HepG2 (cell line): ENCODE data around the gene IL16. TPM values are rescaled to one million over a fixed set of nuclear protein-coding genes. Genes with fewer than 3 reads are reported as not detected.

ENCODE experiments used
- ATAC-seq: fragments of 200-7000 bp; cut with Tn5 transposase; 3 replicates; pipeline ENCODE4 v1.9.1; 2020; ENCODE audit warnings: mild to moderate bottlenecking, moderate library complexity
- BruUV-seq: library from RNA; stranded (reverse); fragments of 400-500 nt; replicated peaks from 2 replicates; lab custom pipeline; 2021; lab: Mats Ljungman, UMichigan
- CTCF ChIA-PET: fragments of 300-600 bp; formaldehyde crosslinking; extraction: SDS; loops from one replicate; lab custom pipeline; 2021; ENCODE audit warnings: low total read pairs, inconsistent platforms, low intra/inter-chr PET ratio; lab: Yijun Ruan, JAX
- POLR2A ChIA-PET: fragments of 350-600 bp; sonication (Branson Sonifier 250); formaldehyde crosslinking; loops from one replicate; lab custom pipeline; 2020; ENCODE audit warnings: antibody characterized with exemption, inconsistent platforms; lab: Yijun Ruan, JAX
- DNase-seq: peaks from one replicate; pipeline ENCODE4 v3.0.0-alpha.2; 2015; ENCODE audit warnings: low spot score
- FAIRE-seq: peaks from 3 replicates; lab custom pipeline; 2011; peaks lifted over from hg19 to GRCh38; lab: Jason Lieb, UNC
- H2AFZ ChIP-seq: one replicate; pipeline ENCODE4 v1.6.1; 2011; ENCODE audit warnings: low read length, inconsistent platforms
- H3K27ac ChIP-seq: fragments of 300-600 bp; 3 replicates; pipeline ENCODE4 v1.8.0; 2011; ENCODE audit warnings: mixed run types, mild to moderate bottlenecking, mixed read lengths, low read length, inconsistent platforms; ENCODE audit not compliant: insufficient read depth; ENCODE audit errors: extremely low read length
- H3K27me3 ChIP-seq, 2 experiments: fragments of 200-600 bp in 1 of 2; 2 replicates in 1 of 2; 3 replicates in 1 of 2; pipeline versions ENCODE4 v1.6.0 to v1.8.0; 2011; ENCODE audit warnings: low read length in 2 of 2, mild to moderate bottlenecking in 2 of 2, moderate library complexity in 2 of 2, inconsistent platforms in 1 of 2; ENCODE audit not compliant: insufficient read depth in 2 of 2, control insufficient read depth in 1 of 2
- H3K36me3 ChIP-seq, 2 experiments: fragments of 200-600 bp in 1 of 2; replicated peaks in 1 of 2; 2 replicates in 1 of 2; 3 replicates in 1 of 2; pipeline versions ENCODE4 v1.5.1 to v1.8.0; 2011; ENCODE audit warnings: low read length in 2 of 2, inconsistent platforms in 1 of 2; ENCODE audit not compliant: insufficient read depth in 2 of 2, control insufficient read depth in 1 of 2
- H3K4me1 ChIP-seq: 2 replicates; pipeline ENCODE4 v1.5.1; 2012; ENCODE audit warnings: low read length, inconsistent platforms; ENCODE audit not compliant: insufficient read depth
- H3K4me2 ChIP-seq: 2 replicates; pipeline ENCODE4 v1.6.0; 2011; ENCODE audit warnings: low read depth, low read length, inconsistent platforms
- H3K4me3 ChIP-seq, 3 experiments: fragments of 200-600 bp in 1 of 3; sonication (generic), shearing (Covaris generic) in 1 of 3; replicated peaks in 1 of 3; 2 replicates each; pipeline ENCODE4 v1.5.1; 2011 to 2016; ENCODE audit warnings: low read length in 3 of 3, inconsistent platforms in 2 of 3, low read depth in 2 of 3, mild to moderate bottlenecking in 2 of 3, control low read depth in 1 of 3, mixed read lengths in 1 of 3; ENCODE audit not compliant: insufficient read depth in 1 of 3
- H3K79me2 ChIP-seq: one replicate; pipeline ENCODE4 v1.6.1; 2011; ENCODE audit warnings: low read length, inconsistent platforms; ENCODE audit not compliant: insufficient read depth
- H3K9ac ChIP-seq: 2 replicates; pipeline ENCODE4 v1.6.0; 2011; ENCODE audit warnings: mild to moderate bottlenecking, low read depth, low read length, inconsistent platforms; ENCODE audit not compliant: insufficient read depth
- H3K9me3 ChIP-seq: 2 replicates; pipeline ENCODE4 v1.5.1; 2012; ENCODE audit warnings: mild to moderate bottlenecking, low read length
- H4K20me1 ChIP-seq: 2 replicates; pipeline ENCODE4 v1.6.0; 2011; ENCODE audit warnings: inconsistent platforms, mild to moderate bottlenecking, low read length, moderate library complexity; ENCODE audit not compliant: insufficient read depth
- AGO1 ChIP-seq: fragments of 200-400 bp; formaldehyde crosslinking; IDR thresholded peaks from 2 replicates; pipeline ENCODE4 v1.6.1; 2017; ENCODE audit warnings: mild to moderate bottlenecking, low read depth, low read length, moderate library complexity; ENCODE audit not compliant: poor library complexity, severe bottlenecking
- CC2D1A ChIP-seq: sonication (generic); formaldehyde crosslinking; IDR thresholded peaks from 2 replicates; pipeline ENCODE4 v1.8.1; 2023; ENCODE audit warnings: mild to moderate bottlenecking, missing genetic modification reagents
- ELF1 ChIP-seq: sonication (generic); formaldehyde crosslinking; IDR thresholded peaks from 2 replicates; pipeline ENCODE4 v1.4.0; 2020; ENCODE audit warnings: missing genetic modification reagents
- FOSL2 ChIP-seq: sonication (generic); formaldehyde crosslinking; IDR thresholded peaks from 2 replicates; pipeline ENCODE4 v1.4.0; 2020; ENCODE audit warnings: missing genetic modification reagents
- IRX3 ChIP-seq: sonication (generic); formaldehyde crosslinking; IDR thresholded peaks from 2 replicates; pipeline ENCODE4 v1.8.1; 2023; ENCODE audit warnings: mild to moderate bottlenecking, low read depth, missing genetic modification reagents, borderline replicate concordance
- KAT8 ChIP-seq: IDR thresholded peaks from 2 replicates; pipeline ENCODE4 v1.6.1; 2016; ENCODE audit warnings: missing genetic modification reagents, missing compliant biosample characterization
- KLF6 ChIP-seq: IDR thresholded peaks from 2 replicates; pipeline ENCODE4 v1.8.0; 2016; ENCODE audit warnings: missing biosample characterization, missing genetic modification reagents
- PRDM4 ChIP-seq: sonication (generic); formaldehyde crosslinking; IDR thresholded peaks from 2 replicates; pipeline ENCODE4 v1.9.0; 2021; ENCODE audit warnings: missing genetic modification reagents, borderline replicate concordance
- RFXANK ChIP-seq: IDR thresholded peaks from 2 replicates; pipeline ENCODE4 v1.6.1; 2016
- RORA ChIP-seq: sonication (generic); formaldehyde crosslinking; IDR thresholded peaks from 2 replicates; pipeline ENCODE4 v1.5.0; 2020; ENCODE audit warnings: mild to moderate bottlenecking, missing genetic modification reagents, moderate library complexity
- SUZ12 ChIP-seq: fragments of 150-350 bp; IDR thresholded peaks from 2 replicates; pipeline ENCODE4 v1.6.1; 2014; ENCODE audit warnings: low read depth, low read length
- ZBTB33 ChIP-seq: sonication (generic); formaldehyde crosslinking; IDR thresholded peaks from 2 replicates; pipeline ENCODE4 v1.4.0; 2020; ENCODE audit warnings: missing genetic modification reagents
- ZC3H13 ChIP-seq: sonication (generic); formaldehyde crosslinking; IDR thresholded peaks from 2 replicates; pipeline ENCODE4 v1.8.1; 2023; ENCODE audit warnings: mild to moderate bottlenecking, missing genetic modification reagents, moderate library complexity
- ZNF225 ChIP-seq: sonication (generic); formaldehyde crosslinking; IDR thresholded peaks from 2 replicates; pipeline ENCODE4 v1.4.0; 2020; ENCODE audit warnings: mild to moderate bottlenecking, missing genetic modification reagents
- ZNF362 ChIP-seq: sonication (generic); formaldehyde crosslinking; IDR thresholded peaks from 2 replicates; pipeline ENCODE4 v1.4.0; 2020; ENCODE audit warnings: missing genetic modification reagents, mild to moderate bottlenecking, borderline replicate concordance
- ZNF674 ChIP-seq: sonication (generic); formaldehyde crosslinking; IDR thresholded peaks from 2 replicates; pipeline ENCODE4 v1.5.0; 2020; ENCODE audit warnings: low read depth, mild to moderate bottlenecking, missing genetic modification reagents
- WGBS: methylation state at CpG from one replicate; pipeline ENCODE4 v1.1.6; 2017; ENCODE audit warnings: low lambda C conversion rate; 5-methylcytosine and 5-hydroxymethylcytosine counted together
- in situ Hi-C: cut with HindIII; loops from 2 replicates; pipeline ENCODE4 v1.10.0; 2017; ENCODE audit warnings: low pct_unique_long_range_greater_than_20kb; ENCODE audit not compliant: extremely low pct_ligation_motif_present
- intact Hi-C: fragments of 100-400 bp; cut with micrococcal nuclease; formaldehyde crosslinking; loops from one replicate; pipeline ENCODE4 v1.10.0; 2022; ENCODE audit not compliant: unreplicated experiment
- polyA plus RNA-seq, 8 experiments: library from polyadenylated mRNA; depleted of rRNA in 3 of 8; stranded (reverse) in 7 of 8; unstranded in 1 of 8; fragments of >200 nt; fragmentation: Illumina TruSeq in 4 of 8; extraction: Trizol in 4 of 8; gene quantifications; 2 replicates each; pipeline versions ENCODE4 v1.2.1 to v1.2.3, GENCODE V29; 2011 to 2016; ENCODE audit warnings: low read depth in 4 of 8, missing spikeins in 1 of 8, mixed read lengths in 1 of 8; ENCODE audit not compliant: insufficient read depth in 1 of 8
- total RNA-seq, 5 experiments: library from RNA; depleted of rRNA; stranded (reverse); fragments of >200 nt; fragmentation: Illumina TruSeq; extraction: Trizol; gene quantifications; 2 replicates each; pipeline ENCODE4 v1.2.3, GENCODE V29; 2016; ENCODE audit warnings: low read depth in 1 of 5

IL16 gene
- total and polyA plus RNA-seq, 2 of the 13 experiments (the other 11 are each of a cell fraction or from before 2014, with no cell fraction given): 0.03 TPM; not detected in 1

- H3K27me3 ChIP-seq: no peaks in the 10 kb centered on the region
- ATAC-seq: no peak
- no peak overlapping the region for H3K27ac ChIP-seq
- H3K4me3 ChIP-seq: no peak overlapping the region
- no peaks in the 10 kb centered on the region for H3K4me1 ChIP-seq
- no peak overlapping the region for H3K4me2 ChIP-seq
- H3K9ac ChIP-seq: no peak overlapping the region
- TF ChIP-seq RORA (CRISPR knock-in tag) (no peak), ZNF225 (no peak), ZBTB33 (CRISPR knock-in tag) (no peak), ZNF674 (CRISPR knock-in tag) (no peak), PRDM4 (no peak), FOSL2 (no peak), RFXANK (CRISPR knock-in tag) (no peak), CC2D1A (CRISPR knock-in tag) (no peak), ZNF362 (CRISPR knock-in tag) (no peak), KAT8 (CRISPR knock-in tag) (no peak), SUZ12 (no peak), IRX3 (CRISPR knock-in tag) (no peak), KLF6 (CRISPR knock-in tag) (no peak), ZC3H13 (no peak), ELF1 (CRISPR knock-in tag) (no peak), AGO1 (no peak)
- TF ChIP-seq, all 625 proteins: peak for 0
- DNase-seq (no peak), FAIRE-seq (no peak)
- H3K9me3 ChIP-seq: no peaks in the 10 kb centered on the region
- peaks cover 0 to 14% of the 10 kb centered on the region in 2 experiments; a peak in 3 of 5 replicates for H3K36me3 ChIP-seq
- BruUV-seq: no TSS peak
- ChIA-PET CTCF (no interaction called here), POLR2A (no interaction called here)
- no peaks in the 10 kb centered on the region for H4K20me1 ChIP-seq
- 92% methylated on average over 2 of the region's 5 CpGs for WGBS
- intact Hi-C loops: no loop called here
- no peak overlapping the region for H2AFZ ChIP-seq
- no peaks in the 10 kb centered on the region for H3K79me2 ChIP-seq
- in situ Hi-C loops: no loop called here
These were observed 117.7 kb downstream of the IL16 start for GRCh38 chr15:81314378-81314777.
